Left ventricle myocardium inferior (tissue), 1 donor: ENCODE measurements around the gene EPPIN. TPM values are rescaled to one million over a fixed set of nuclear protein-coding genes. Genes with fewer than 3 reads are reported as not detected.
"Not testable (repeated sequence)": the region's sequence is repeated elsewhere in the genome, so short reads cannot be mapped to it uniquely, and the experiment has no call there.

Experiments
- DNase-seq: peaks from one replicate; pipeline ENCODE4 v3.0.0-alpha.2; 2020
- H3K27ac ChIP-seq: fragments of 200-600 bp; replicated peaks from 2 replicates; pipeline ENCODE4 v1.8.0; 2021
- H3K27me3 ChIP-seq: fragments of 200-600 bp; 2 replicates; pipeline ENCODE4 v1.8.0; 2021; ENCODE audit warnings: low read depth
- H3K36me3 ChIP-seq: fragments of 200-600 bp; 2 replicates; pipeline ENCODE4 v1.8.0; 2021
- H3K4me1 ChIP-seq: fragments of 200-600 bp; 2 replicates; pipeline ENCODE4 v1.8.0; 2021
- H3K4me3 ChIP-seq: fragments of 200-600 bp; 2 replicates; pipeline ENCODE4 v1.8.0; 2021; ENCODE audit warnings: mild to moderate bottlenecking, moderate library complexity
- H3K9me3 ChIP-seq: fragments of 200-600 bp; replicated peaks from 2 replicates; pipeline ENCODE4 v1.8.0; 2021
- intact Hi-C: fragments of 100-400 bp; cut with micrococcal nuclease; formaldehyde crosslinking; loops from one replicate; pipeline ENCODE4 v1.11.0; 2022
- total RNA-seq: library from RNA; stranded (reverse); fragmentation: NEBNext Ultra II Directional; extraction: Animal tissue kit (Norgen Biotek cat#: 25700); gene quantifications from one replicate; pipeline ENCODE4 v1.2.1, GENCODE V29; 2021
- TF ChIP-seq, protein P1 (sequence below): fragments of 200-600 bp; IDR thresholded peaks from 2 replicates; pipeline ENCODE4 v1.8.0; 2021; ENCODE audit warnings: antibody characterized with exemption, mild to moderate bottlenecking, borderline replicate concordance
- donor health status: DM: no; HTN: yes; CAD: no; lungs with severe emphysema.

EPPIN gene
- total RNA-seq, 1 donor from 2014 or later: not detected

DNA sequence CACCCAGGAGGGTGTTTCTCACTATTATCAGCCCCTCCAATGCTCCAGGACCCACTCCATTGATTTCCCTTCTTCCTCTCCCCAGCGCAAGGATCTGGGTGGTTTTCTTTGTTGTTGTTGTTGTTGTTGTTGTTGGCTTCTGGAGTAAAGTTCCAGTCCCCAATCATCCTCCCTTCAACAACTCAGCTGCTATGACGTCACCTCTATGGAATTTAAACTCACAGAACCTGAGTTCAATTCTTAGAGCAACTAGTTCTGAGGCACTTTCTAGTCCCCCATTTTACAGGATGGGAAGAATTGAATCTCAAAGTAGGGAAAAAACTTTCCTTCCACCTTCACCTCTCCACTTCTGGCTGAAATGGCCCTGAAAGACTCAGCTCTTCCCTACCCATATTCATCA lies 41.6 kb upstream of the EPPIN start:
- Histone ChIP-seq H3K9me3 (no peaks in the 10 kb centered on the region), H3K27me3 (peaks cover 29% of the 10 kb centered on the region), H3K4me3 (no peak overlapping the region), H3K36me3 (no peaks in the 10 kb centered on the region), H3K4me1 (no peaks in the 10 kb centered on the region), H3K27ac (no peak overlapping the region)
- intact Hi-C loops: no loop called here
- TF ChIP-seq, protein P1, sequence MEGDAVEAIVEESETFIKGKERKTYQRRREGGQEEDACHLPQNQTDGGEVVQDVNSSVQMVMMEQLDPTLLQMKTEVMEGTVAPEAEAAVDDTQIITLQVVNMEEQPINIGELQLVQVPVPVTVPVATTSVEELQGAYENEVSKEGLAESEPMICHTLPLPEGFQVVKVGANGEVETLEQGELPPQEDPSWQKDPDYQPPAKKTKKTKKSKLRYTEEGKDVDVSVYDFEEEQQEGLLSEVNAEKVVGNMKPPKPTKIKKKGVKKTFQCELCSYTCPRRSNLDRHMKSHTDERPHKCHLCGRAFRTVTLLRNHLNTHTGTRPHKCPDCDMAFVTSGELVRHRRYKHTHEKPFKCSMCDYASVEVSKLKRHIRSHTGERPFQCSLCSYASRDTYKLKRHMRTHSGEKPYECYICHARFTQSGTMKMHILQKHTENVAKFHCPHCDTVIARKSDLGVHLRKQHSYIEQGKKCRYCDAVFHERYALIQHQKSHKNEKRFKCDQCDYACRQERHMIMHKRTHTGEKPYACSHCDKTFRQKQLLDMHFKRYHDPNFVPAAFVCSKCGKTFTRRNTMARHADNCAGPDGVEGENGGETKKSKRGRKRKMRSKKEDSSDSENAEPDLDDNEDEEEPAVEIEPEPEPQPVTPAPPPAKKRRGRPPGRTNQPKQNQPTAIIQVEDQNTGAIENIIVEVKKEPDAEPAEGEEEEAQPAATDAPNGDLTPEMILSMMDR: no peak
- DNase-seq: no peak

DNA sequence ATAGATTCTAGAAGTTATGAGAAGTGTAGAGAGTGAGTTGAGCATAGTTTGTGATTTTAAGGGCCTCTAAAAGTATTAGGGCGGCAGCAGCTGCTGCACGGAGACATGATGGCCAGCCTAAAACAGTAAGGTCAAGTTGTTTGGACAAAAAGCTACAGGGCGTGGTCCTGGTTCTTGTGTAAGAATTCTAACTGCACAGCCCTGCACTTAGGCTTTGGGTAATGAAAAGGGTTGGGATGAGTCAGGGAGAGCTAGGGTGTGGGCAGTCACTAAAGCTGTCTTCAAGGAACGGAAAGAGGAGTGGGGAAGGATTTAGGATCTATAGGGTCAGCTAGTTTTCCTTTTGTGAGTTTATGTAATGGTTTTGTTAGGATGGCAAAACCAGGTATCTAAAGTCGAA lies 38.8 kb upstream of the EPPIN start:
- H3K36me3 ChIP-seq, H3K9me3 ChIP-seq, H3K4me1 ChIP-seq, H3K27ac ChIP-seq, H3K4me3 ChIP-seq, DNase-seq, intact Hi-C loops: not testable (repeated sequence)
- H3K27me3 ChIP-seq: peaks cover 57% of the 10 kb centered on the region

DNA sequence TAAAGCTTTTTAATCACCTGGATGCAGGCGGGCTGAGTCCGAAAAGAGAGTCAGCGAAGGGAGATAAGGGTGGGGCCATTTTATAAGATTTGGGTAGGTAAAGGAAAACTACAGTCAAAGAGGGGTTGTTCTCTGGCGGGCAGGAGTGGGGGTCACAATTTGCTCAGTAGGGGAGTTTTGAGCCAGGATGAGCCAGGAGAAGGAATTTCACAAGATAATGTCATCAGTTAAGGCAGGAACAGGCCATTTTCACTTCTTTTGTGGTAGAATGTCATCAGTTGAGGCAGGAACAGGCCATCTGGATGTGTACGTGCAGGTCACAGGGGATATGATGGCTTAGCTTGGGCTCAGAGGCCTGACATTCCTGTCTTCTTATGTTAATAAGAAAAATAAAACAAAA lies 37.1 kb upstream of the EPPIN start:
- intact Hi-C loops, H3K27ac ChIP-seq, H3K4me1 ChIP-seq, H3K9me3 ChIP-seq, H3K36me3 ChIP-seq, DNase-seq, H3K4me3 ChIP-seq: not testable (repeated sequence)
- peaks cover 54% of the 10 kb centered on the region for H3K27me3 ChIP-seq

DNA sequence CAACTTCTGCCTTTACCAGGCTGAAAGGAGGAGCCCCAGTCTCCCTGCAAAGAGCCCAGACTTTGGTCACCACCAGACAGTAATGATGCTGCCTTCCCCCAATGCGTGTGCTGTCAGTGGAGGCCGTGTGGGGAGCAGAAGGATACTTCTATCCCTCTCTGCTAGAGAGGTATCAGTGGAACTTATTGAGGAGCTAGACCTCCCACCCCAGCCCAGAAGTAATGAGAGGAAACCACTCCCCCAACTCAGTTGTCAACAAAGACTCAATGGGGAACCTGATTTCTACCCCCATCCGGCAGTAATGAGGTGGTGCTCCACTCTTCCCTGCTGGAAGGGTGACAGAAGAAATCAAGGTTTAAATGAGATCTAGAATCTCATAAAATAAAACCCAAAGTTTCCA lies 36.3 kb upstream of the EPPIN start:
- no peak overlapping the region for H3K27ac ChIP-seq
- DNase-seq: no peak
- H3K36me3 ChIP-seq: no peaks in the 10 kb centered on the region
- H3K4me3 ChIP-seq: no peak overlapping the region
- H3K27me3 ChIP-seq: peaks cover 50% of the 10 kb centered on the region
- intact Hi-C loops: no loop called here
- no peaks in the 10 kb centered on the region for H3K9me3 ChIP-seq
- H3K4me1 ChIP-seq: no peaks in the 10 kb centered on the region
- TF ChIP-seq, protein P1: no peak

DNA sequence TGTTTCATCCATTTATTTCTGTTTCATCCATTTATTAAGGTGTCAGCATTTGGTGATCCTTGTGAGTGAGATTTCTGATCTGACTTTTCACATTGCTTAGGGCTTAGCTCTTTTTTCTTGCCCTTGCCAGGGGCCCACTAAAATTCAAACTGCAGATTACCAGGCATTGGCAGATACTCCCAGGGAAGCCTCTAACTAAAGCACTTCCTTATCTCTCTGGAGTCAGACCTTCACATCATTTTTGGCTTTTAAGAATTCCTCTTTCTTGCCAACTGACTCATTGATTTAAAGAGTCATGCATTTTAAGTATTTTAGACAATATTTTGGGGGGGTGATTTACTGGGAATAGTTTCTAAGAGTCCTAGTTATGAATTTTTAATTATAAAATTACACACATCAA lies 34.5 kb upstream of the EPPIN start:
- H3K4me1 ChIP-seq: no peaks in the 10 kb centered on the region
- TF ChIP-seq, protein P1: no peak
- H3K27me3 ChIP-seq: peaks cover 41% of the 10 kb centered on the region
- H3K9me3 ChIP-seq: no peaks in the 10 kb centered on the region
- H3K27ac ChIP-seq: no peak overlapping the region
- no peak overlapping the region for H3K4me3 ChIP-seq
- no peak for DNase-seq
- no peaks in the 10 kb centered on the region for H3K36me3 ChIP-seq
- intact Hi-C loops: no loop called here

DNA sequence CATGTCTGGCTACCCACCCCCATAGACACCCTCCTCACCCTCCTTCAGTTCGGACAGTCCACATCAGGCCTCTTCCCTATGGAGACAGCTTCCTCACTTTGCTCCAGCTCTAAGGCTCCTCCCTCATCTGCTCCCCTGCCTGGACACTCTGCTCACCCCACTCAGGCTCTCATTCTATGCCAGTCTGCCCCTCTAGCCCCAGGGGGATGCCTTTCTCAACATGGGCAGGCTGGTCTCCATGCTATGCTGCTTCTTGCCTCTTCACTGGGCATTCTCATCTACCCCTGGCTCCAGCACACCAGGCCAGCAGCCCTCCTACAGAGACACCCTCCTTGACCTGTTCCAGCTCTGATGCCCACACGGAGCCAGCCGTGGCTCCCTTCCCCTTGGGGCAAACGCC lies 32.0 kb upstream of the EPPIN start, which contains the start of gene WFDC8:
Gene WFDC8 (minus strand): TSS at position 101 of the 400 bp plus-strand sequence. CDS start 37 bp downstream, at position 64.
- TF ChIP-seq, protein P1: no peak
- no peaks in the 10 kb centered on the region for H3K9me3 ChIP-seq
- no peaks in the 10 kb centered on the region for H3K4me1 ChIP-seq
- H3K27me3 ChIP-seq: peaks cover 38% of the 10 kb centered on the region
- no peak within 1 kb of the TSS for H3K27ac ChIP-seq
- intact Hi-C loops: no loop called here
- H3K4me3 ChIP-seq: no peak within 1 kb of the TSS
- DNase-seq: no peak
- no peaks in the 10 kb centered on the region for H3K36me3 ChIP-seq

DNA sequence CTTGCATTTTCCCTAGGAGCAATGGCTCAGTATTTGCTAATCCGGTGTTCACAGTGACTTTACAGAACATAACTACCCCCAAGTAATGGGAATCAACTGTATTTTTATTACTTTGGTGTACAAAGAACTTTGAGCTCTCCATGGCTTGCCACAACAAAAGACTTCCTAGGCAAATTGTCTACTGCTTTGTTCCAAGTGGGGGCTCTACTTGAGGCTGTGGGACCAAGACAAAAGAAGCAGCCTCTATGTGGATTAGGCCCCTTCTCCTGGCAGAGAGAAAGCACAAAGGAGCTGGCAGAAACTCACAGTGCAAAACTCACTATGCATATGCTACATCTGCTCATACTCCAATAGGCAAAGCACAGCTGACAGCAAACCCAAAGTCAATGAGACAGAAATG lies 31.0 kb upstream of the EPPIN start:
- no peaks in the 10 kb centered on the region for H3K9me3 ChIP-seq
- no peak overlapping the region for H3K27ac ChIP-seq
- no peak for DNase-seq
- H3K36me3 ChIP-seq: no peaks in the 10 kb centered on the region
- TF ChIP-seq, protein P1: no peak
- intact Hi-C loops: no loop called here
- H3K4me1 ChIP-seq: no peaks in the 10 kb centered on the region
- H3K4me3 ChIP-seq: no peak overlapping the region
- H3K27me3 ChIP-seq: peaks cover 36% of the 10 kb centered on the region
